ENCODE data around the gene OR5AC2. TPM values are rescaled to one million over a fixed set of nuclear protein-coding genes. Genes with fewer than 3 reads are reported as not detected.

The OR5AC2 gene
- polyA plus RNA-seq, 1 donor from 2014 or later, result not detected

- Histone ChIP-seq H3K9ac (ENCODE audit: low read length) (no peak overlapping the region), H3K4me3 (ENCODE audit: low read length) (no peak overlapping the region), H3F3A (ENCODE audit: insufficient read depth, low read length, poor library complexity, severe bottlenecking) (no peaks in the 10 kb centered on the region), H3K4me2 (ENCODE audit: low read length) (no peak overlapping the region), H4K20me1 (ENCODE audit: insufficient read depth) (no peaks in the 10 kb centered on the region), H2AFZ (ENCODE audit: low read depth, low read length) (no peak overlapping the region), H3K36me3 (ENCODE audit: insufficient read depth, low read length) (no peaks in the 10 kb centered on the region), H3K27me3 (ENCODE audit: insufficient read depth, low read depth, low read length) (no peaks in the 10 kb centered on the region), H3K79me2 (replicated peaks; ENCODE audit: insufficient read depth, low read length) (no peaks in the 10 kb centered on the region), H3K9me3 (ENCODE audit: low read length) (no peaks in the 10 kb centered on the region), H3K9me2 (ENCODE audit: insufficient read depth, low read length) (no peaks in the 10 kb centered on the region), H3K27ac (ENCODE audit: low read length) (no peak overlapping the region)
- no peak for TF ChIP-seq SMC3 (conservative IDR thresholded peaks at IDR 0.05; ENCODE audit: poor library complexity)
- TF ChIP-seq RAD21 (conservative IDR thresholded peaks at IDR 0.05), result no peak
- TF ChIP-seq REST (IDR thresholded peaks at IDR 0.05; ENCODE audit: borderline replicate concordance), result no peak
- no peak for TF ChIP-seq EP300 (conservative IDR thresholded peaks at IDR 0.05; ENCODE audit: poor library complexity, severe bottlenecking)
- TF ChIP-seq MXI1 (conservative IDR thresholded peaks at IDR 0.05; ENCODE audit: poor library complexity, severe bottlenecking), result no peak
Observed at GRCh38 chr3:98058244-98058960, 28.6 kb upstream of the OR5AC2 start.

GRCh38 chr3:98068824-98069223 is 18.1 kb upstream of the OR5AC2 start:
- no peaks in the 10 kb centered on the region for H4K20me1 ChIP-seq (ENCODE audit: insufficient read depth)
- TF ChIP-seq MXI1 (conservative IDR thresholded peaks at IDR 0.05; ENCODE audit: poor library complexity, severe bottlenecking) (no peak), RAD21 (conservative IDR thresholded peaks at IDR 0.05) (no peak), CTCF (IDR thresholded peaks at IDR 0.05; ENCODE audit: poor library complexity, severe bottlenecking) (no peak), TAF1 (IDR thresholded peaks at IDR 0.05; ENCODE audit: low read depth) (no peak)

GRCh38 chr3:98070840-98071239 is 16.1 kb upstream of the OR5AC2 start:
- H2AFZ ChIP-seq (ENCODE audit: low read depth, low read length), result no peak overlapping the region
- H4K20me1 ChIP-seq (ENCODE audit: insufficient read depth), result no peaks in the 10 kb centered on the region
- H3K79me2 ChIP-seq (replicated peaks; ENCODE audit: insufficient read depth, low read length), result no peaks in the 10 kb centered on the region
- TF ChIP-seq CTCF (IDR thresholded peaks at IDR 0.05; ENCODE audit: poor library complexity, severe bottlenecking), result no peak
- no peak for TF ChIP-seq REST (IDR thresholded peaks at IDR 0.05; ENCODE audit: borderline replicate concordance)
- no peak for TF ChIP-seq EP300 (conservative IDR thresholded peaks at IDR 0.05; ENCODE audit: poor library complexity, severe bottlenecking)
- TF ChIP-seq MXI1 (conservative IDR thresholded peaks at IDR 0.05; ENCODE audit: poor library complexity, severe bottlenecking), result no peak
- TF ChIP-seq TAF1 (IDR thresholded peaks at IDR 0.05; ENCODE audit: low read depth), result no peak
- no peak for TF ChIP-seq SMC3 (conservative IDR thresholded peaks at IDR 0.05; ENCODE audit: poor library complexity)
- TF ChIP-seq POLR2AphosphoS5 (IDR thresholded peaks at IDR 0.05), result no peak
- no peak for TF ChIP-seq RAD21 (conservative IDR thresholded peaks at IDR 0.05)
- TF ChIP-seq EZH2 (IDR thresholded peaks at IDR 0.05; ENCODE audit: borderline replicate concordance, insufficient read depth, low read length, poor library complexity, severe bottlenecking), result no peak
- no peaks in the 10 kb centered on the region for H3K9me3 ChIP-seq (ENCODE audit: low read length)
- no peaks in the 10 kb centered on the region for H3K36me3 ChIP-seq (ENCODE audit: insufficient read depth, low read length)
- no peak overlapping the region for H3K4me2 ChIP-seq (ENCODE audit: low read length)
- no peaks in the 10 kb centered on the region for H3F3A ChIP-seq (ENCODE audit: insufficient read depth, low read length, poor library complexity, severe bottlenecking)
- H3K4me3 ChIP-seq (ENCODE audit: low read length), result no peak overlapping the region
- H3K27me3 ChIP-seq (ENCODE audit: insufficient read depth, low read depth, low read length), result no peaks in the 10 kb centered on the region
- no peak overlapping the region for H3K9ac ChIP-seq (ENCODE audit: low read length)
- no peaks in the 10 kb centered on the region for H3K9me2 ChIP-seq (ENCODE audit: insufficient read depth, low read length)
- no peak overlapping the region for H3K27ac ChIP-seq (ENCODE audit: low read length)

More at GRCh38 chr3:98068824-98069223, 18.1 kb upstream of the OR5AC2 start:
- no peaks in the 10 kb centered on the region for H3K27me3 ChIP-seq (ENCODE audit: insufficient read depth, low read depth, low read length)
- H3K9me3 ChIP-seq (ENCODE audit: low read length), result no peaks in the 10 kb centered on the region
- no peaks in the 10 kb centered on the region for H3K36me3 ChIP-seq (ENCODE audit: insufficient read depth, low read length)
- no peak overlapping the region for H3K4me2 ChIP-seq (ENCODE audit: low read length)
- H2AFZ ChIP-seq (ENCODE audit: low read depth, low read length), result no peak overlapping the region
- H3K9ac ChIP-seq (ENCODE audit: low read length), result no peak overlapping the region
- H3F3A ChIP-seq (ENCODE audit: insufficient read depth, low read length, poor library complexity, severe bottlenecking), result no peaks in the 10 kb centered on the region
- no peaks in the 10 kb centered on the region for H3K9me2 ChIP-seq (ENCODE audit: insufficient read depth, low read length)
- no peak overlapping the region for H3K4me3 ChIP-seq (ENCODE audit: low read length)
- H3K27ac ChIP-seq (ENCODE audit: low read length), result no peak overlapping the region
- no peaks in the 10 kb centered on the region for H3K79me2 ChIP-seq (replicated peaks; ENCODE audit: insufficient read depth, low read length)
